SK-N-SH treated with all-trans-retinoic acid at 6 μM for 48 hours (cell line): Measurements from ENCODE around the gene ELFN1.

Experiments used
- ATAC-seq: fragments of 200-7000 bp; cut with Tn5 transposase; 3 replicates; pipeline ENCODE4 v1.9.1; 2020; ENCODE audit warnings: mild to moderate bottlenecking, moderate library complexity
- ARNTL ChIP-seq: fragments of 450-650 bp; formaldehyde crosslinking; IDR thresholded peaks from 2 replicates; pipeline ENCODE4 v1.5.0; 2020; ENCODE audit warnings: low read depth, mild to moderate bottlenecking, moderate library complexity, borderline replicate concordance
- BACH2 ChIP-seq: fragments of 250-450 bp; sonication (Bioruptor Pico); IDR thresholded peaks from 2 replicates; pipeline ENCODE4 v1.9.0; 2021; ENCODE audit warnings: mild to moderate bottlenecking, borderline replicate concordance
- CSDC2 ChIP-seq: fragments of 250-450 bp; sonication (Bioruptor Pico); IDR thresholded peaks from 2 replicates; pipeline ENCODE4 v1.5.0; 2020; ENCODE audit warnings: mild to moderate bottlenecking, moderate library complexity
- ESRRG ChIP-seq: fragments of 250-450 bp; sonication (Bioruptor Pico); IDR thresholded peaks from 2 replicates; pipeline ENCODE4 v1.6.1; 2021; ENCODE audit warnings: mild to moderate bottlenecking
- ISL1 ChIP-seq: fragments of 250-450 bp; sonication (Bioruptor Pico); IDR thresholded peaks from 2 replicates; pipeline ENCODE4 v2.1.2; 2022; ENCODE audit warnings: mild to moderate bottlenecking, moderate library complexity
- OSR1 ChIP-seq: fragments of 250-450 bp; sonication (Bioruptor Pico); IDR thresholded peaks from 2 replicates; pipeline ENCODE4 v1.8.0; 2022; ENCODE audit warnings: moderate library complexity, mild to moderate bottlenecking, inconsistent platforms
- PPARA ChIP-seq: fragments of 250-450 bp; sonication (Bioruptor Pico); IDR thresholded peaks from 2 replicates; pipeline ENCODE4 v1.5.0; 2020; ENCODE audit warnings: mild to moderate bottlenecking, borderline replicate concordance
- RARB ChIP-seq: fragments of 250-450 bp; sonication (Bioruptor Pico); IDR thresholded peaks from 2 replicates; pipeline ENCODE4 v1.8.0; 2021; ENCODE audit warnings: mild to moderate bottlenecking, moderate library complexity
- SNAI2 ChIP-seq: fragments of 250-450 bp; sonication (Bioruptor Pico); IDR thresholded peaks from 2 replicates; pipeline ENCODE4 v1.5.0; 2020; ENCODE audit warnings: mild to moderate bottlenecking, moderate library complexity
- TCF4 ChIP-seq: fragments of 250-450 bp; sonication (Bioruptor Pico); IDR thresholded peaks from 2 replicates; pipeline ENCODE4 v1.8.0; 2021; ENCODE audit warnings: mild to moderate bottlenecking, moderate library complexity, borderline replicate concordance
- TOX ChIP-seq: fragments of 250-450 bp; sonication (Bioruptor Pico); IDR thresholded peaks from 2 replicates; pipeline ENCODE4 v1.8.0; 2021; ENCODE audit warnings: mild to moderate bottlenecking, moderate library complexity, borderline replicate concordance
- ZC3H10 ChIP-seq: fragments of 250-450 bp; sonication (Bioruptor Pico); IDR thresholded peaks from 2 replicates; pipeline ENCODE4 v1.5.1; 2021; ENCODE audit warnings: mild to moderate bottlenecking, moderate library complexity
- ZFP3 ChIP-seq: fragments of 250-450 bp; sonication (Bioruptor Pico); IDR thresholded peaks from 2 replicates; pipeline ENCODE4 v1.5.0; 2020; ENCODE audit warnings: mild to moderate bottlenecking, moderate library complexity
- ZNF70 ChIP-seq: fragments of 450-650 bp; formaldehyde crosslinking; IDR thresholded peaks from 2 replicates; pipeline ENCODE4 v1.5.0; 2020; ENCODE audit warnings: mild to moderate bottlenecking, moderate library complexity
- ZNF8 ChIP-seq: fragments of 450-650 bp; formaldehyde crosslinking; IDR thresholded peaks from 2 replicates; pipeline ENCODE4 v1.5.0; 2020; ENCODE audit warnings: mild to moderate bottlenecking, moderate library complexity
- TF ChIP-seq, protein P1 (sequence below): fragments of 250-450 bp; sonication (Bioruptor Pico); IDR thresholded peaks from 2 replicates; pipeline ENCODE4 v1.5.0; 2020; ENCODE audit warnings: mild to moderate bottlenecking, moderate library complexity
- TF ChIP-seq, protein P2 (sequence below): fragments of 250-450 bp; sonication (Bioruptor Pico); IDR thresholded peaks from 2 replicates; pipeline ENCODE4 v1.8.0; 2020; ENCODE audit warnings: mild to moderate bottlenecking, moderate library complexity, borderline replicate concordance
- TF ChIP-seq, protein P3 (sequence below): fragments of 250-450 bp; sonication (Bioruptor Pico); IDR thresholded peaks from 2 replicates; pipeline ENCODE4 v1.5.1; 2020; ENCODE audit warnings: low read depth, mild to moderate bottlenecking, moderate library complexity
- TF ChIP-seq, protein P4 (sequence below): fragments of 250-450 bp; sonication (Bioruptor Pico); IDR thresholded peaks from 2 replicates; pipeline ENCODE4 v1.8.0; 2021; ENCODE audit warnings: low read depth, mild to moderate bottlenecking, moderate library complexity, borderline replicate concordance
- TF ChIP-seq, protein P5 (sequence below): fragments of 250-450 bp; sonication (Bioruptor Pico); IDR thresholded peaks from 2 replicates; pipeline ENCODE4 v1.5.1; 2021; ENCODE audit warnings: mild to moderate bottlenecking, moderate library complexity

ELFN1 gene

DNA sequence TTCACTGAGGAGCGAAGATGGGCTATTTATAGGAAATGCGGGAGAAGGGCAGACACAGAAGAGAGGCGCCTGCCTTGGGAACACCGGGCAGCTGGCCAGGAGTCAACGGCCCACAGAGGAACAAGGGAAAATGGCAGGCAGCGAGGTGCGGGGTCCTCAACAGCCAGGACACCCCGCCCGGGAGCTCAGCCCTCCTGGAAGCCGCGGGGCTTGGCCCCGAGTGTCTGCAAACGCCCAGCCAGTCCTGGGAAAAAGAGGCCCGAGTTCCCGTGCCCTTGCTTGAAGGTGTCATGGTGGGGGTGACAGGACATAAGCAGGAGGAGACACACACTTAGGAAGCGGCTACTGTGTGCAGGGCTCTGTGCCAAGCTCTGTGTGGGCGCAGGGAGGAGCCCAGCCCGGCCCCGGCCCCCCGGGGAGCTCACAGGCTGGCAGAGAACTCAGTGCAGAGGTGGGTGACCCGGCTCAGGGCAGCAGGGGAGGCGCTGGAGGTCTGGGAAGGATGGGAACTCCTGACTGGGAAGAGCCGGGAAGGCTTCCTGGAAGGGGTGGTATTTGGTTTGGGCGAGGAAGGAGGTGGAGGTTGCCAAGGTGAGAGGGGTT lies 79.9 kb downstream of the ELFN1 start:
- ATAC-seq: no peak; the same call in 1 of the 3 replicates

DNA sequence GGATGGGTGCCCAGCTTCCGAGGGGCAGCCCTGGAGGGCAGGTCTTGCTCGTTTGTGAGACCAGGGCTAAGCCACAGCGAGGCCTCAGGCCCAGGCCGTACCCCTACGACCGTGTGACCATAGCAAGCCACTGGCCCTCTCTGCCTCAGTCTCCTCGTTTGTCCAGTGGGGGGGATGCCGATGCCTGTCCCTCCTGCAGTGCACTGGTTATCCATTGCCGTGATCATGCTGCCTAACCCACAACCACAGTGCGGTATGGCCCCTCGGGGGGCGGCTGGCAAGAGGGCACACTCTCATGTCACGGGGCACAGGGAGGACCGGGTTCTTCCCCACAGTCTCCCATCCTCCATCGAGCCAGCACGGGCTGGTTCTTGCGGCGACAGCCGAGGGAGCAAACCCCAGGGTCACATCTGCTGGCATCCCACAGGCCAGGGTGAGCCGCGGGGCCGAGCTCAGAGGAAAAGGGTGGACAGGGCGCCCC lies 80.5 kb downstream of the ELFN1 start:
- no peak for ATAC-seq
- TF ChIP-seq, protein P1, sequence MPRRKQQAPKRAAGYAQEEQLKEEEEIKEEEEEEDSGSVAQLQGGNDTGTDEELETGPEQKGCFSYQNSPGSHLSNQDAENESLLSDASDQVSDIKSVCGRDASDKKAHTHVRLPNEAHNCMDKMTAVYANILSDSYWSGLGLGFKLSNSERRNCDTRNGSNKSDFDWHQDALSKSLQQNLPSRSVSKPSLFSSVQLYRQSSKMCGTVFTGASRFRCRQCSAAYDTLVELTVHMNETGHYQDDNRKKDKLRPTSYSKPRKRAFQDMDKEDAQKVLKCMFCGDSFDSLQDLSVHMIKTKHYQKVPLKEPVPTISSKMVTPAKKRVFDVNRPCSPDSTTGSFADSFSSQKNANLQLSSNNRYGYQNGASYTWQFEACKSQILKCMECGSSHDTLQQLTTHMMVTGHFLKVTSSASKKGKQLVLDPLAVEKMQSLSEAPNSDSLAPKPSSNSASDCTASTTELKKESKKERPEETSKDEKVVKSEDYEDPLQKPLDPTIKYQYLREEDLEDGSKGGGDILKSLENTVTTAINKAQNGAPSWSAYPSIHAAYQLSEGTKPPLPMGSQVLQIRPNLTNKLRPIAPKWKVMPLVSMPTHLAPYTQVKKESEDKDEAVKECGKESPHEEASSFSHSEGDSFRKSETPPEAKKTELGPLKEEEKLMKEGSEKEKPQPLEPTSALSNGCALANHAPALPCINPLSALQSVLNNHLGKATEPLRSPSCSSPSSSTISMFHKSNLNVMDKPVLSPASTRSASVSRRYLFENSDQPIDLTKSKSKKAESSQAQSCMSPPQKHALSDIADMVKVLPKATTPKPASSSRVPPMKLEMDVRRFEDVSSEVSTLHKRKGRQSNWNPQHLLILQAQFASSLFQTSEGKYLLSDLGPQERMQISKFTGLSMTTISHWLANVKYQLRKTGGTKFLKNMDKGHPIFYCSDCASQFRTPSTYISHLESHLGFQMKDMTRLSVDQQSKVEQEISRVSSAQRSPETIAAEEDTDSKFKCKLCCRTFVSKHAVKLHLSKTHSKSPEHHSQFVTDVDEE: no peak
- TF ChIP-seq ZNF8 (CRISPR knock-in tag) (no peak), OSR1 (CRISPR knock-in tag) (no peak), SNAI2 (CRISPR knock-in tag) (no peak), RARB (no peak), ESRRG (no peak), TOX (no peak)
- TF ChIP-seq, protein P2, sequence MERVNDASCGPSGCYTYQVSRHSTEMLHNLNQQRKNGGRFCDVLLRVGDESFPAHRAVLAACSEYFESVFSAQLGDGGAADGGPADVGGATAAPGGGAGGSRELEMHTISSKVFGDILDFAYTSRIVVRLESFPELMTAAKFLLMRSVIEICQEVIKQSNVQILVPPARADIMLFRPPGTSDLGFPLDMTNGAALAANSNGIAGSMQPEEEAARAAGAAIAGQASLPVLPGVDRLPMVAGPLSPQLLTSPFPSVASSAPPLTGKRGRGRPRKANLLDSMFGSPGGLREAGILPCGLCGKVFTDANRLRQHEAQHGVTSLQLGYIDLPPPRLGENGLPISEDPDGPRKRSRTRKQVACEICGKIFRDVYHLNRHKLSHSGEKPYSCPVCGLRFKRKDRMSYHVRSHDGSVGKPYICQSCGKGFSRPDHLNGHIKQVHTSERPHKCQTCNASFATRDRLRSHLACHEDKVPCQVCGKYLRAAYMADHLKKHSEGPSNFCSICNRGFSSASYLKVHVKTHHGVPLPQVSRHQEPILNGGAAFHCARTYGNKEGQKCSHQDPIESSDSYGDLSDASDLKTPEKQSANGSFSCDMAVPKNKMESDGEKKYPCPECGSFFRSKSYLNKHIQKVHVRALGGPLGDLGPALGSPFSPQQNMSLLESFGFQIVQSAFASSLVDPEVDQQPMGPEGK (CRISPR knock-in tag): no peak
- TF ChIP-seq, protein P3, sequence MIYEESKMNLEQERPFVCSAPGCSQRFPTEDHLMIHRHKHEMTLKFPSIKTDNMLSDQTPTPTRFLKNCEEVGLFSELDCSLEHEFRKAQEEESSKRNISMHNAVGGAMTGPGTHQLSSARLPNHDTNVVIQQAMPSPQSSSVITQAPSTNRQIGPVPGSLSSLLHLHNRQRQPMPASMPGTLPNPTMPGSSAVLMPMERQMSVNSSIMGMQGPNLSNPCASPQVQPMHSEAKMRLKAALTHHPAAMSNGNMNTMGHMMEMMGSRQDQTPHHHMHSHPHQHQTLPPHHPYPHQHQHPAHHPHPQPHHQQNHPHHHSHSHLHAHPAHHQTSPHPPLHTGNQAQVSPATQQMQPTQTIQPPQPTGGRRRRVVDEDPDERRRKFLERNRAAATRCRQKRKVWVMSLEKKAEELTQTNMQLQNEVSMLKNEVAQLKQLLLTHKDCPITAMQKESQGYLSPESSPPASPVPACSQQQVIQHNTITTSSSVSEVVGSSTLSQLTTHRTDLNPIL (CRISPR knock-in tag): no peak
- TF ChIP-seq, protein P4, sequence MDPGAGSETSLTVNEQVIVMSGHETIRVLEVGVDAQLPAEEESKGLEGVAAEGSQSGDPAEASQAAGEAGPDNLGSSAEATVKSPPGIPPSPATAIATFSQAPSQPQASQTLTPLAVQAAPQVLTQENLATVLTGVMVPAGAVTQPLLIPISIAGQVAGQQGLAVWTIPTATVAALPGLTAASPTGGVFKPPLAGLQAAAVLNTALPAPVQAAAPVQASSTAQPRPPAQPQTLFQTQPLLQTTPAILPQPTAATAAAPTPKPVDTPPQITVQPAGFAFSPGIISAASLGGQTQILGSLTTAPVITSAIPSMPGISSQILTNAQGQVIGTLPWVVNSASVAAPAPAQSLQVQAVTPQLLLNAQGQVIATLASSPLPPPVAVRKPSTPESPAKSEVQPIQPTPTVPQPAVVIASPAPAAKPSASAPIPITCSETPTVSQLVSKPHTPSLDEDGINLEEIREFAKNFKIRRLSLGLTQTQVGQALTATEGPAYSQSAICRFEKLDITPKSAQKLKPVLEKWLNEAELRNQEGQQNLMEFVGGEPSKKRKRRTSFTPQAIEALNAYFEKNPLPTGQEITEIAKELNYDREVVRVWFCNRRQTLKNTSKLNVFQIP (CRISPR knock-in tag): no peak
- TF ChIP-seq, protein P5, sequence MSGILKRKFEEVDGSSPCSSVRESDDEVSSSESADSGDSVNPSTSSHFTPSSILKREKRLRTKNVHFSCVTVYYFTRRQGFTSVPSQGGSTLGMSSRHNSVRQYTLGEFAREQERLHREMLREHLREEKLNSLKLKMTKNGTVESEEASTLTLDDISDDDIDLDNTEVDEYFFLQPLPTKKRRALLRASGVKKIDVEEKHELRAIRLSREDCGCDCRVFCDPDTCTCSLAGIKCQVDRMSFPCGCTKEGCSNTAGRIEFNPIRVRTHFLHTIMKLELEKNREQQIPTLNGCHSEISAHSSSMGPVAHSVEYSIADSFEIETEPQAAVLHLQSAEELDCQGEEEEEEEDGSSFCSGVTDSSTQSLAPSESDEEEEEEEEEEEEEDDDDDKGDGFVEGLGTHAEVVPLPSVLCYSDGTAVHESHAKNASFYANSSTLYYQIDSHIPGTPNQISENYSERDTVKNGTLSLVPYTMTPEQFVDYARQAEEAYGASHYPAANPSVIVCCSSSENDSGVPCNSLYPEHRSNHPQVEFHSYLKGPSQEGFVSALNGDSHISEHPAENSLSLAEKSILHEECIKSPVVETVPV (CRISPR knock-in tag): no peak
- TF ChIP-seq, all 23 proteins: peak for 0

More for the DNA sequence above, 79.9 kb downstream of the ELFN1 start:
- TF ChIP-seq ARNTL (CRISPR knock-in tag): no peak
- no peak for TF ChIP-seq ZFP3 (CRISPR knock-in tag)
- no peak for TF ChIP-seq PPARA (CRISPR knock-in tag)
- no peak for TF ChIP-seq BACH2 (CRISPR knock-in tag)
- TF ChIP-seq ESRRG: no peak

DNA sequence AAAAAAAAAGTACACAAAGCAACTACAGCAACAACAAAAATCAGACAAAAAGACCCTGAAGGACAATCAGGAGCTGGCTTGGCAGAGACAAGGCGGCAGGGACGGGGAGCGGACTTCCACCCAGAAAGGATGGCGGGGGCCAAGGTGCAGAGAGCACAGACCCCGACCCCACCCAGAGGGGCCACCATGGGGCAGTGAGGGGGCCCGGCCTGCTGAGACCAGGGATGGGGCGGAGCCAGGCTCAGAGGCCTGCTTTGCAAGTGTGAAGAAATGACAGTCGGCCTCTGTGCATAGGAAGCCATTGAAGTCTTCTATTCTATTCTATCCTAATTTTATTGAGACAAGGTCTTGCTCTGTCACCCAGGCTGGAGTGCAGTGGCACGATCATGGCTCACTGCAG lies 82.0 kb downstream of the ELFN1 start:
- ATAC-seq: no peak
- TF ChIP-seq, protein P1: no peak
- TF ChIP-seq SNAI2 (CRISPR knock-in tag) (no peak), ZC3H10 (no peak), BACH2 (CRISPR knock-in tag) (no peak), TOX (no peak), ZFP3 (CRISPR knock-in tag) (no peak), ESRRG (no peak), CSDC2 (CRISPR knock-in tag) (no peak), ZNF70 (no peak), ISL1 (no peak), TCF4 (CRISPR knock-in tag) (no peak)
- TF ChIP-seq, protein P5 (CRISPR knock-in tag): no peak
- TF ChIP-seq, protein P4 (CRISPR knock-in tag): no peak
- TF ChIP-seq, all 23 proteins: peak for 0
